Fibroblast of skin of left quadriceps (primary cell): ENCODE data around the gene CHD6.
A peak's percentile ranks its signal among the peaks of the same experiment; 100 is the strongest.

Experiments used
- DNase-seq, 2 experiments: peaks; one replicate each; pipeline ENCODE4 v3.0.0-alpha.2; 2013; ENCODE audit warnings: low read depth in 2 of 2

CHD6 gene

DNA sequence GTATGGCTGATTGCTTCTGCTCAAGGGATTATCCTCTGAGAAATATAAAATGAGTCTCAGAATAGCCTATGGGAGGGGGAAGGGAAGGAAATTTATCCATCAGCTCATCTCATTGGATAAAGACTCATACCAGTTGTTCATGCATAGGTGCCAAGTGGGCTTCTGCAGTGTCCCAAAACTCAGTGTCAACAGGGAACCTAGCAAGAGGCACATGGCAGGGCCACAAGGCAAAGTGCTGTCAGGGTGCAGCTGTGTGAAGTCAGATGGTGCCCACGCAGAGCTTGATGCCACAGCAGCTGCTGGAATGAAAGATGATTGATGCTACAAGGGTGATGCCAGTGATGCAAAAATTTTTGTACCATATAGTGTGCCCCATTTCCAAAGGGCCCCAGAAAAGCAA, 3.2 kb upstream of the CHD6 start:
- no peak for DNase-seq

DNA sequence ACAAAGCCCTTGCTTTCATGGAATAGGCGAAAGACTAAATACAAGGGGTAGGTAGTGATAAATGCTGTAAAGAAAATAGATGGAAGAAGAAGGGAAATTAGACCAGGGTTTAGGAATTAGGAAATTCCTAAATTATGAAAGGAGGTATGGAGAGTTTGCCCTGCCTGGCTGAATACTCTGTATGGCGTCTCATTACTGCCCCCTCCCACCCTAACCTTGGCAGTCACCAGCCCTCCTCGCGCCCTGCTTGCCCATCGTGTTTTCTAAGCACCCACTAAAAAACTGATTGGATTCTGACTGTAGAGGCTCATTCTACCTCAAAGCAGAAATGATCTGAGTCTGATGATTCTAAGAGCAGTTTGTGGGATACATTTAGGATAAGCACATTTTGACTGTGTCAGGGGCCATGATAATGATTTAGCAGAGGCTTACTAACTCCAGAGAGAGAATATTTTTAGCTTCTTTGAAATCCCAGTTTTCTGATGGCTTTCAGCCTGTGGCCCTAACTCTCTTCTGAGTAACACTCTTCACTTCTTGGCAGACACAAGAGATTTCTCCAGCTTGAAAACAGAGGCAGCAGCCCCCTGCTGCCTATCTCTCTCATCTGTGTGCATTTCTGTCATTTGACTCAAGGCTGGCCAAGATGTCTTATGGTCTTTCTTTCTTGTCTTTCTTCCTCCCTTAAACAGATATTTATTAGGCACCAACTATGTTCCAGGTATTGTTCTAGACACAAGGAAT, 1.4 kb upstream of the CHD6 start:
- DNase-seq = no peak

DNA sequence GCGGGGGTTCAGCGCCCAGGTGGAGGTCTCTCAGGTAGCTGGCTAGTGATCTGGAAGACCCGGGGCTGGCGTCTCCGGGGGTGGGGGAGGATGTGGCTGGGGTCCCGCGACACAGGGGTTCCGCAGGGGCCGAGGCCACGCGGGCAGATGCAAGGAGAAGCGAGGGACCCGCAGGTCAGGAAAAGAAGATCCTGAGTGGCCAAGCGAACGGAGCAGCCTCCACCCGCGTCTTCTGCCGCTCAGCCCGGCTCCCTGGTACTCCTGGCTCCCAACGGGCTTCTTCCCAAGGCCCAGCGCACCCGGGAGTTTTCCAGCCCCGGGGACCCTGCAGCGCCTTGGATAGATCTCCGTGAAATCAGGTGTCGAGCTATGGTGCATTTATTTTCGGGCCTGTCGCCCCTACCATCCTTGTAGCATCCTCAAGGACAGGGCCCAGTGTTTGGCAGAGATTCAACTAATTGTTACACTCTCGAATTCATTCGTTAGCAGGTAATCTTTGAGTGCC, 682 bp upstream of the CHD6 start:
- no peak for DNase-seq

DNA sequence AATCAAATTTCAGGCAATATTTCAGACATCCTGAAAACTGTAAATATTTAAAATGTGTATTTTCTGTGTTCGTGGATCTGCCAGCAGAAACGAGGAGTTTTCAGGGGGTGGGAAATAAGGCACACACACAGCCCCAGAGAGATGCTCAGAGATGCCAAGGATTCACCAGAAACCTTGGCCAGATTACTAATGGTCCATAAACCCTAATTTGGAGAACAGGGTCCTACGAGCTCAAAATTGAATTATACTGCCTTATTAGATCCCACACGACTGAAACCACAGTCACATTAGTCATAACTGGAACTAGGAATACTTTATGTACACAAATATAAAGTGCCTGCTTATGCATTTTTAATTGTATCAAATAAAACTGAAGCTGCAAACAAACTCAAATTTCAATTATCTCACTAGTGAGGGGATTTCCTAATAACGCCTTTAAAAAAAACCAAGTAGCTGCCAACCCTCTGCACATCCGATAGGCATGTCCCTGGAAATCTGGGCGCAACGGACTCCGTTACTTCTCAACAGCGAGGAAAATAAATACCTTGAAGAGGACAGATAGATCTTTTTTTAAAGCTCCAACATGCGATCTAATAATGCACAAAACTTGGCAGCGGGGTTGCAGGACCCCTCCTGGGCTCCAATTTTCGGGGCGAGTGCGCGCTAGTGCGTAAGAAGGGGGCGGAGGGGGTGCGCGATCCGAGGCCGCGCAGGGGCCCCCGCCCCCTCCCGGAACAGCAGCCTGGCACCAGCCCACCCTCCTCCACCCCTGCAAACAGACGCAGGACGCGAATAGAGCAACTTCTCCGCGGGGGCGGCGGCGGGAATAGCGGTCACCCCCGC, 897 bp downstream of the CHD6 start:
- no peak for DNase-seq

DNA sequence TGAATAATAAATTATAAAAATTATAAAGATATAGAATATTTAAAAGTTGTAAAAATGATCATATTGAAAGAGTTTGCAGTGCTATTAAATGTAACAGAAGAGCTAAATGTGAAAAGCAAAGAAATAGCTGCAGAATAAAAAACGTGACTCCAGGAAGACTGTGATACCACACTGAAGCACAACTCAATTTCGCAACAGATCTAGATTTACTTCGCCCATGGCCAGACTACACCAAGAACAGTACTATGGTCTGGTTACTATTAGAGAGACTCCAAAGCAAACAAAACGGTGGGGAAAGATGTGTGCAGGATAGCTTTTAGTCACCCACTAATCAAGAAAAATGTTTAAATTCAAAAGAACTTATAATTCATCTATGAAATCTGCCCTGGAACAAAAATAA, 1.9 kb downstream of the CHD6 start:
- no peak for DNase-seq

DNA sequence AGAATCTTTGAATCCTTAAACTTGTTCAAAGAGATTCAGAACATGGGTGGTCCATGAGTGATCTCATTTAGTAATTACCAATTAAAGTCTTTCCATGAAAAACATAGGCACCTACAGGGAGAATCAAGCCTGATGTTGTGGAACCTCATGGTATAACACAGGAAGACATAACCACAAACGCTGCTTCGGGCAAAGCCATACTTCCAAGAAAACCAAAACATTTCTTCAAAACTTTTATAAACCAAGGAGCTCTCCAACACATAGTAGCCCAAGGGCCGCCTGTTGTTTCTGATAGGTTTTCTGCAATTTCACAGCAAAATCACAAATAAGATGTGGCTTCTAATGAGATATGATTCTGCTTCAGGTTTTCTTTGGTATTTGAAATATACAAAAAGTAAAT, 2.5 kb downstream of the CHD6 start:
- no peak for DNase-seq

DNA sequence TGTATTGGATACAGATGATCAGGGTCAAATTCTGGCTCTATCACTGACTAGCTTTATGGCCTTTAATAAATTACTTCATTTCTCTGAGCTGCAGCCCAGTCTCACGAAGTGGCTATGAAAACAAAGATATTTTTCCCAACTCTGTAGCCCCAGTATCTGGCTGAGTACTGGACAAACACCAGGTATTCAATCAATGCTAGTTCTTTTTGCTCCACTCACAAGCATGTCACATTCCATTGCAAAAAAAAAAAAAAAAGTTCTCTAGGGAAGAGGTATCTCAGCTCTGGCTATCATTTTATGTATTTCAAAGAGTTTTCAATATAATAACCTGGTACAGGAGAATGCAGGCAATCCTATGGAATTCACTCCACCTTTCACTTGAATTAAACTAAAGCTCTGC, 3.1 kb downstream of the CHD6 start:
- no peak for DNase-seq

DNA sequence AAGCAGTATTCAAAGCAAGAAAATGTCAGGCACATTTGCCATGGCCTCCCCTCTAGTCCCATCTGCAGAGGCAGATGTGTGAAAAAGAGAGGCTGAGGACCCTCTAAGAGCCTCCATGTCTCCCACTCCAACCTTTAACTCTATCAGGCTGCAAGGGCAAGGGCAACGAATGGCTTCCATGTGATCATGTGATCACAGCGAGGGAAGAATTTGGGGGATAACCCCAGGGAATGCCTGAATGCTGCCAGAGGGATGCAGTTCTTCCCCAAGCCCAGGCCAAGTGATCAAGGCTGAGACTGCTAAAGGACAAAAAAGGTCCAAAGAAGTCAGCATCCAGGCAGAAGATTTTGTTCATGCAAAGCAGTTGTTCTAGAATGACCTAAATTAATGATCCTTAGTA, 4.9 kb downstream of the CHD6 start:
- DNase-seq = no peak

DNA sequence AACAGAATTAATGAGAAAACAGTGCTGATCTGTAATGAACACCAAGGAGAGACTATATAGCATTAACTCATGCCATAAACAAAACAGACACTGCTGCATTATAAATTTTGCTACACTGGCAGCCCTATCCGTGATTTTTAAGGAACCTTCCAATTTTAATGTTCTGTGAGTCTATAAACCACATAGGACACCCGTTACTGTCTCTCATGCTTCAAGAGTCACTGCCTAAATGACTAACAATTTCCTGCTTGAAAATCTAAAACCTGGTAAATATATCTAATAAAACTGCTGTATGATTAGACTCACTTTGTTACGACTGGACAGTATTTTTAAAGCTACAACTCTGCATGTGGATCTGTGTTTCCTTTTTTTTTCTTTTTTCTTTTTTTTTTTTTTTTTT, 8.7 kb downstream of the CHD6 start:
- no peak for DNase-seq

DNA sequence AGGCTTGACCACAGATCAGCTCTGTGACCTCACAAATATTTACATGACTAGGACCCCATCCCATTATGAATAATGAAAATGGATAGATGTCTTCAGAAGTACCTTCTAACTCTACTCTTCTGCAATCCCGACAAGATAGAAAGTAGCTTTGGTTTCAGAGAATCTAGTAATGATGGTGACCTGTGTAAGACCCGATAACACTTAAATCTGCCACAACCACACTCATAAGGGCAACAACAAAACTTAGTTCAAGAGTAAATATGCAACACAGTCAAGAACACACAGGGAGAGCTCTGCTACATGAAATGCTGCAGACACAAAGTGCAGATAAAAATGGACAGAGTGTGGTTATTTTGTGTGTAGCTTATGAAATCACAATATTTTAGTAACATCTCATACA, 9.6 kb downstream of the CHD6 start:
- DNase-seq = no peak

DNA sequence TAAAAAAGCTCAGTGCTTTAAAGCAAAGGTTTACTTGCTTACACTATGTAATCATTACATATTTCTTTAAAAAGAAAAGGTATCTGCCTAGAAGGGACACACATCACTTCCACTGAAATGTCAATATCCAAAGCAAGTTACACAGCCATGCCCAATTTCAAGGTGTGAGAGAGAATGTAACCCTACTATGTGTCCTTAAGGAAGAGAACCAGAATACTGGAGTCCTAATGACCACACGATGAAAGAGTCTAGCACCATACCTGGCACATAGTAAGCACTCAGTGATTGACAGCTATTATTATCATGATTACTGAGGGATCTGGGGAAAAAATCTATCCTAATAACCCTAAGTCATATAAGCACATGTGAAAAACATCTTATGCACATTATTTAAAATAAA, 10.4 kb downstream of the CHD6 start:
- DNase-seq = no peak

DNA sequence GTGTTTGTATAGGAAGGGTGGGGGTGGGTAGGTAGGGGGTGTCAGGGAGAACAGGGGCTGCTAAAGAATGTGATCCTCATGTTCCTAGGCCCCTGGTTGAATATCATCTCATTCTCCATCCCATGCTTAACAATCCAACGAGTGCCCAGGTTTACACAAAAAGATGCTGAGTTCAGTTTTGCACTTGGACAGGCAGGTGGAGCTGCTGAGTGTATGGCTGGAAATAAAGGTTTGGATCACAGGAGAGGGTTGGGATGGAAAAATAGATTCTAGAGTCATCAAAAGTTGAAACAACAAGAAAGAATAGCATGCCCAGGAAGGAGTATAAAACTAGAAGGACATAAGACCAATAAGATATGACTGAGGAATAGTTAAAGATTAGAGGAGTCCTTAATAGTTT, 14.2 kb downstream of the CHD6 start:
- no peak for DNase-seq

DNA sequence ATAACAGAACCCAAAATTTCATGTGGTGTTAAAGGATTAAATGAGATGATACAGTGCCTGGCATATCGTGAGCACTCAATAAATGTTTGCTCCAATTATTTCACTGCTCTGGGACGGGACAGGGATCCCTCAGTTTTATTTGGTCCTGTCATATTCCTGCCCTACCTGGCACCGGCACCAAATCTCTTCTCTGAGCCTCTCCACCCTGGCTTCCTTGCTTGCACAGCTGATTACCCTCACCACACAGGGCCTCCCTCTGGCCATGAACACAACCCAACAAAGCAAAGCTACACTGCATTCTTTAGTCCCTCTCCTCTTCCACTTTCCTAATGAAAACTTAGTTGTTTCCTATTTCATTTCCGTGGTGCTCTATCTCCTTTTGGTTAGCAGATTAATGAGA, 16.4 kb downstream of the CHD6 start:
- DNase-seq = no peak

DNA sequence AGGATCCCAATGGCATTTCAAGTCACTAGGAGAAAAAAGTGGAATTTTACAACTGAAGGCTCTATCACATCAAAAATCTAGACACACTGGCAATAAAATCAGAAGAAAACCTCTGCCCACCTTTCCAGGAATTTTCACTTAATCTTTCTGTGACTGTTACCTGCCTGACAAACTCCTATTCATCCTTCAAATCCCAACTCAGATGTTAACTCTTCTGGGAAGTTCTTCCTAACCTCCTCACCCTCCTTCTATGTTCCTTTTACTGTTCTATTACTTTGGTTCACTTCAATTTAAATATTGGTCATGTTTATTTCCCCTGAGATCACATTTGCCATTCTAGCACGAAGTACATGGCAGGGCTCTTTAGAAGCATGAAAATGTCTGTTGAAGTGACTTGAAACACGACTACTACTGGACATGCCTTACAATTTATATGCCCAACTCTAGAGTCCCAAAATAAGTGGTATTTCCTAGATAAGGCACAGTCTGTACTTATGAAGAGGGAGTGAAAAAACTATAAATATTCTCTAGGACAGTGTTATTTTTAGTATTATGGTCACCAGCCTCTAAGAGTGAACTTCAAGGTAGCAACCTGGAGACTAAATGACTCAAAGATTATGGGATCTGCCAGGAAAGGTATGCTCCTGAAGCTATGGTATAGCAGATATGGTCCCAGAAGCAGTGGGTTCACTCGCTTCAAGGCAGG, 17.1 kb downstream of the CHD6 start:
- DNase-seq = no peak

DNA sequence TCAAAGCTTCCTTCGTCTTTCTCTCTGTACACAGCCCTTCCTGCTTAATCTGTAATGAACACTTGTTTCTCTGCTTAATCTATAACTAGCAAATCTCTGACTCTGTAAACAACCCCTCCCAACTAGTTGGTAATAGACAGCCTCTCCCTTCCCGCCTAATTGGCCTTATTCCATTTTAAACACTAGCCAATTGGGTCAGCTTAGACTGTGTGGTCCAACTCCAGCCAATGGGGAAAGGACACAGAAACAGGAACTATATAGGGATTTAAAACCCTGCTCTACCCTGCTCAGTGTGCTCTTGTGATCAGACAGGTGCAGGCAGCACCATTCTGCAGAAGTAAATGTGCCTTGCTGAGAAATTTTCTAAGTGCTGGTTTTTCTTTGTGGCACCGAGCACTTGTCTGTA, 18.5 kb downstream of the CHD6 start:
- no peak for DNase-seq

DNA sequence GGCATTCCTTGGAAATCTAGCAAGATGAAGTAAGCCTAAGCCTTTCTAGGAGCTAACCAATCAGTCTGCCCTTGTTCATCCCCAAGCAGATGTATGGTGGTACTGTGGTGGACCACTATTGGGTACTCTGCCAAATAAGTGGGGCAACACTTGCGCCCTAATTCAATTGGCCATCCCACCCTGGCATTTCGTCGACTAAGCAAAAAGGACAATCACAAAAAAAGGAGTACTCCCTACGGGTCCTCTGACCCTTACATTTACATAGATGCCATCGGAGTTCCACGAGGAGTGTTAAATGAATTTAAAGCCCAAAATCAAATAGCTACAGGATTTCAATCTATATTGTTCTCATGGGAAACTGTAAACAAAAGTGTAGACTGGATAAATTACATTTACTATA, 19.5 kb downstream of the CHD6 start:
- no peak for DNase-seq

DNA sequence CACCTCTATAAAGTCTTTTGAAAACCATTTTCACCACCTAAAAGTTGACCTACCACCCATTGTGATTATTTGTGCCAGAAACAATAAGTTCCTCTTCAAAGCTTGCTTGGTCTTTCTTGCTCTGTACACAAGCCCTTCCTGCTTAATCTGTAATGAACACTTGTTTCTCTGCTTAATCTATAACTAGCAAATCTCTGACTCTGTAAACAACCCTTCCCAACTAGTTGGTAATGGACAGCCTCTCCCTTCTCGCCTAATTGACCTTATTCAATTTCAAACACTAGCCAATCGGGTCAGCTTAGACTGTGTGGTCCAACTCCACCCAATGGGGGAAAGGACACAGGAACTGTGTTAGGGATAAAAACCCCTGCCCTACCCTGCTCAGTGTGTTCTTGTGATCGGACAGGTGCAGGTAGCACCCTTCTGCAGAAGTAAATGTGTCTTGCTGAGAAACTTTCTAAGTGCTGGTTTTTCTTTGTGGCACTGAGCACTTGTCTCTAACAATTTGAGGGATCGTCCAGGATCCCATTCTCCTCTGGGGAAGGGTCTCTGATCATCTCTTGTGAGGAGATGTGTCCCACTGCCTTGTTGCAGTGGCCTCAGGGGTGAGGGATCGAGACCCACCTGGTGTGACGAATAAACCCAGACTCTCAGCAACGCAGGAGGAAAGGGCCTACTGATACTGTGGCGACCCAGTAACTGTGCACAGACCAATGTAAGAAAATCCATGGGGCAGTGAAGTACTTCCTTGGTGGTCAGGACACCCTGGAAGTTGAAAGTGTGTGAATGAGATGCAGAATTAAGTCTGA, 23.5 kb downstream of the CHD6 start:
- no peak for DNase-seq

DNA sequence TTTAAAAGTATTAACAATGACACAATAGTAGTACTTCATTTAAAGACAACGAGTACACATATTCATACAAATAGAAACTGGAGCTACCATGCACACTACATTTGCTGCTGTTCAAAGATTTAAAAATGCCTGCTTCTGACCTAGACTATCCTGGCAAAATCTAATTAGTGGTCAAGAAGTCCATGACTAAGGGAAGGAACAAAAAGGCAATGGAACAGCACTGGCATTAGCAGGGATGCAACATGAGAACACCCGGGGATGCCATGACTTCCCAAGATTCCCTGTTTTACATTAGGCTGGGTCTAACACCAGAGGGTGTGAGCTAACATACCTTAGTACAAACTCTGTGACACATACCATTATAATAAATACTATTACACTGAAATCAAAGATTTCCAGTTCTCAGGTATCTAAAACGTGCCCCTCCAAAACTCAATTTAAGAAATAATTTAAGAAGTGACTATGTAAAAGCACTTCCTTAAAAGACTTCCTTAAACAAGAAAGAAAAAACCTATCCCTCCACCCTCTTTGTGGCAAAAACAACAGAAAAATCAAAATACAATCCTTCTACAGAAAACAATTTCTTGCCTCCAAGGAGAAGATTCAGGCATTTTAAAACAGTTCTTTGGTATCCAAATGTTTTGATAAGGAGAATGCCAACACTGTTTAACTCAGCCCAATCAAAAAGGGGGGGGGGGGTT, 25.5 kb downstream of the CHD6 start:
- no peak for DNase-seq

DNA sequence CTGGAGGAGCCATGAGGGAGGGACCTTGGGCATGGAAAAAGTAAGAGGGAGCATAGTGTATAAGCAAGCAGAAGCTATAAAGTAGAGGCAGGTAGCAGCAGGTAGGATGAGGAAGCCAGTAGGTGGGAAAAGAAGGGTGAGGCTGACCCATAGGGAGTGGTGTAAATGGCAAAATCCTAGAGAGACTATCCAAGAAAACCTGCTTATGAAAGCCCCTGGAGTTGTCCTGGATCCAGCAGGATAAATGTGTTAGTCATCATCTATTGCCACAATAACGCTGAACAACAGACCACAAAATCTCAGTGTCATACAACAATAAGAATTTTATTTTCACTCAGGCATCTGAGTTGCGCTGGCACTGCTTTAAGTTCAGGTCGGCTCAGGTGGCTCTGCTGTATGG, 30.2 kb downstream of the CHD6 start:
- peak; percentile 40 to 46 for DNase-seq

DNA sequence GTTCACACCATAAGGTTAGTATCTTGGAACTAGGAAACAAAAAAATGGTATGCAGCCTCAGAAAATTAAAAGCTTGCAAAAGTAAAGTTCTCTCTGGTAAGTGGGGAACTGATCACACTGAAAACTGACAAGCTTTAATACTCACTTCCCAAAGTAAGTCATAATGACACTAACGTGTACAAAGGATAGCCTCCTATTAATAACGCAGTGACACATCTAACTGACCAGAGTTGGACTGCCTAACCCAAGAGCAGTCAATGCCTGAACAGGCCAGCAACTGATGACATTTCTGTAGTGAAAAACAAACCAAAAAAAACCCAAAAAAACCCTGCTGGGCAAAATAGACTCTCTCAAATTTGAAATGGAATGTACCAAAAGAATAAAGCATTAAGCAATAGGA, 30.7 kb downstream of the CHD6 start:
- DNase-seq = no peak

DNA sequence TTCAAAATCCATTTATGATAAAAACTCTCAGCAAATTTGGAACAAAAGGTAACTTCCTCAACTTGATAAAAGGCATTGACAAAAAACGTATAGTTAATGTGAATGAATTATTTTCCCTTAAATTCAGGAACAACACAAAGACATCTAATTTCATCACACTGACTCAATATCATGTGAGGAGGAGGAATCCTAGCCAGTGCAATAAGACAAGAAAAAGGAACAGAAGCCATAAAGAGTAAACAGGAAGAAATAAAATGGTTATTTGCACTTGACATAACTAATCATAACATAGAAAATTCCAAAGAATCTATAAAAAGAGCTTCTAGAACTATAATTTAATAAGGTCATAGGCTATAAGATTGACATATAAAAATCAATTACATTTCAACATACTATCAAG, 31.4 kb downstream of the CHD6 start:
- no peak for DNase-seq
